KMS-11 (cell line): ENCODE data around the gene LOXHD1.

Experiments
- H2AFZ ChIP-seq: fragments of 200-600 bp; sonication (generic); 2 replicates; pipeline ENCODE4 v1.6.1; 2016; ENCODE audit warnings: antibody characterized with exemption, mixed run types, low read depth
- H3K27ac ChIP-seq: fragments of 200-600 bp; sonication (generic); 2 replicates; pipeline ENCODE4 v1.6.1; 2016; ENCODE audit warnings: mild to moderate bottlenecking, mixed run types
- H3K27me3 ChIP-seq: fragments of 200-600 bp; sonication (generic); 2 replicates; pipeline ENCODE4 v1.6.1; 2017; ENCODE audit warnings: mild to moderate bottlenecking, low read depth, mixed run types, moderate library complexity; ENCODE audit not compliant: insufficient read depth
- H3K36me3 ChIP-seq: fragments of 200-600 bp; sonication (generic); 2 replicates; pipeline ENCODE4 v1.6.1; 2017; ENCODE audit warnings: mild to moderate bottlenecking, mixed run types; ENCODE audit not compliant: insufficient read depth
- H3K4me1 ChIP-seq: fragments of 200-600 bp; sonication (generic); 2 replicates; pipeline ENCODE4 v1.6.1; 2016; ENCODE audit warnings: mild to moderate bottlenecking, low read depth, mixed run types; ENCODE audit not compliant: poor library complexity, severe bottlenecking
- H3K4me2 ChIP-seq: fragments of 200-600 bp; sonication (generic); 2 replicates; pipeline ENCODE4 v1.7.0; 2016; ENCODE audit warnings: mild to moderate bottlenecking, mixed run types
- H3K4me3 ChIP-seq: fragments of 200-600 bp; sonication (generic); IDR thresholded peaks from 2 replicates; pipeline ENCODE4 v1.6.1; 2017; ENCODE audit warnings: low read depth, low read length, mixed read lengths; ENCODE audit not compliant: insufficient read depth
- H3K79me2 ChIP-seq: fragments of 200-600 bp; sonication (generic); 2 replicates; pipeline ENCODE4 v1.6.1; 2016; ENCODE audit warnings: low read depth, mixed run types; ENCODE audit not compliant: insufficient read depth
- H3K9ac ChIP-seq: fragments of 200-600 bp; sonication (generic); 2 replicates; pipeline ENCODE4 v1.6.1; 2016; ENCODE audit warnings: mild to moderate bottlenecking, mixed run types
- H4K20me1 ChIP-seq: fragments of 200-600 bp; sonication (generic); 2 replicates; pipeline ENCODE4 v1.6.1; 2016; ENCODE audit warnings: mild to moderate bottlenecking, mixed run types; ENCODE audit not compliant: insufficient read depth
- CTCF ChIP-seq: fragments of 200-600 bp; sonication (generic); conservative IDR thresholded peaks from 2 replicates; pipeline ENCODE4 v1.6.1; 2017; ENCODE audit warnings: low read depth, mild to moderate bottlenecking, antibody characterized with exemption, low read length, moderate library complexity, mixed read lengths

The LOXHD1 gene

GRCh38 chr18:46672062-46672970 is 15.3 kb upstream of the LOXHD1 start:
- Histone ChIP-seq H3K4me2 (no peak overlapping the region), H3K36me3 (no peaks in the 10 kb centered on the region), H2AFZ (no peak overlapping the region), H3K27ac (no peak overlapping the region), H3K79me2 (no peaks in the 10 kb centered on the region), H3K27me3 (no peaks in the 10 kb centered on the region), H3K4me3 (no peak overlapping the region), H3K9ac (no peak overlapping the region), H3K4me1 (no peaks in the 10 kb centered on the region), H4K20me1 (no peaks in the 10 kb centered on the region)
- TF ChIP-seq CTCF, result no peak

GRCh38 chr18:46668694-46669093 is 11.7 kb upstream of the LOXHD1 start:
- H3K27ac ChIP-seq, result no peak overlapping the region
- H3K4me3 ChIP-seq, result no peak overlapping the region
- no peak overlapping the region for H3K9ac ChIP-seq
- H2AFZ ChIP-seq, result no peak overlapping the region
- H3K36me3 ChIP-seq, result no peaks in the 10 kb centered on the region
- H3K27me3 ChIP-seq, result no peaks in the 10 kb centered on the region
- TF ChIP-seq CTCF, result no peak
- H3K4me1 ChIP-seq, result no peaks in the 10 kb centered on the region
- H4K20me1 ChIP-seq, result no peaks in the 10 kb centered on the region
- H3K4me2 ChIP-seq, result no peak overlapping the region
- no peaks in the 10 kb centered on the region for H3K79me2 ChIP-seq

GRCh38 chr18:46668135-46668534 is 11.1 kb upstream of the LOXHD1 start:
- TF ChIP-seq CTCF, result no peak
- no peaks in the 10 kb centered on the region for H3K4me1 ChIP-seq
- no peaks in the 10 kb centered on the region for H3K79me2 ChIP-seq
- H3K4me3 ChIP-seq, result no peak overlapping the region
- no peaks in the 10 kb centered on the region for H3K27me3 ChIP-seq
- no peaks in the 10 kb centered on the region for H3K36me3 ChIP-seq
- no peaks in the 10 kb centered on the region for H4K20me1 ChIP-seq
- H3K4me2 ChIP-seq, result no peak overlapping the region
- no peak overlapping the region for H3K27ac ChIP-seq
- H3K9ac ChIP-seq, result no peak overlapping the region
- H2AFZ ChIP-seq, result no peak overlapping the region

GRCh38 chr18:46663539-46663938 is 6.5 kb upstream of the LOXHD1 start:
- H3K4me3 ChIP-seq, result no peak overlapping the region
- no peaks in the 10 kb centered on the region for H3K36me3 ChIP-seq
- H4K20me1 ChIP-seq, result no peaks in the 10 kb centered on the region
- no peaks in the 10 kb centered on the region for H3K4me1 ChIP-seq
- H3K27me3 ChIP-seq, result no peaks in the 10 kb centered on the region
- no peak overlapping the region for H3K9ac ChIP-seq
- no peak overlapping the region for H3K4me2 ChIP-seq
- no peak overlapping the region for H2AFZ ChIP-seq
- no peak for TF ChIP-seq CTCF
- H3K79me2 ChIP-seq, result no peaks in the 10 kb centered on the region
- H3K27ac ChIP-seq, result no peak overlapping the region
